AG04450 (cell line): ENCODE results near the gene DDAH2. TPM values are rescaled to one million over a fixed set of nuclear protein-coding genes. Genes with fewer than 3 reads are reported as not detected.
A peak's percentile ranks its signal among the peaks of the same experiment; 100 is the strongest.

ENCODE experiments used
- CTCF ChIA-PET: fragments of 300-600, 350-600 bp; formaldehyde crosslinking; extraction: SDS; loops from one replicate; lab custom pipeline; 2022; ENCODE audit warnings: antibody characterized with exemption, inconsistent platforms; lab: Charles Lee
- POLR2A ChIA-PET: fragments of 350-600 bp; formaldehyde crosslinking; extraction: SDS; loops from one replicate; lab custom pipeline; 2021; ENCODE audit warnings: antibody characterized with exemption, inconsistent platforms; lab: Yijun Ruan, JAX
- DNase-seq: peaks from one replicate; pipeline ENCODE4 v3.0.0-alpha.2; 2011; ENCODE audit warnings: low read depth, low spot score
- H3K27ac ChIP-seq: one replicate; pipeline ENCODE4 v1.5.1; 2012; ENCODE audit warnings: low read depth, low read length, control low read depth
- H3K27me3 ChIP-seq: one replicate; pipeline ENCODE4 v1.6.0; 2012; ENCODE audit warnings: low read length; ENCODE audit not compliant: control insufficient read depth, insufficient read depth
- H3K4me3 ChIP-seq: 2 replicates; pipeline ENCODE4 v1.5.1; 2011; ENCODE audit warnings: mild to moderate bottlenecking, low read depth, low read length, control low read depth
- H3K9me3 ChIP-seq: 2 replicates; pipeline ENCODE4 v1.5.1; 2012; ENCODE audit warnings: low read length; ENCODE audit not compliant: control insufficient read depth, insufficient read depth
- CTCF ChIP-seq: IDR thresholded peaks from 2 replicates; pipeline ENCODE4 v1.5.1; 2011; ENCODE audit warnings: low read depth, low read length, control low read depth, inconsistent platforms
- polyA plus RNA-seq: library from polyadenylated mRNA; depleted of rRNA; stranded (reverse); fragments of >200 nt; gene quantifications from 2 replicates; pipeline ENCODE4 v1.2.3, GENCODE V29; 2011

The DDAH2 gene
- polyA plus RNA-seq, 1 experiment = 44.4 TPM

GRCh38 chr6:31729979-31730630 is 1.0 kb upstream of the DDAH2 start:
- no peaks in the 10 kb centered on the region for H3K27me3 ChIP-seq
- H3K4me3 ChIP-seq = peak overlapping the region; percentile 90
- ChIA-PET CTCF (interaction anchor here (0.5 to 2.8 kb wide), 13 partner anchors 9 to 222 kb away, joined by 3 to 11 read pairs (median 4); partner anchors contain the start of gene MSH5), POLR2A (interaction anchor here (0.9 to 1.5 kb wide), 5 partner anchors 10 to 97 kb away, joined by 3 to 8 read pairs (median 4); partner anchors contain the start of genes HSPA1A, HSPA1B, HSPA1L and LSM2)
- no peak for TF ChIP-seq CTCF
- DNase-seq = peak; percentile 75
- H3K27ac ChIP-seq = peak overlapping the region; percentile 90
- H3K9me3 ChIP-seq = peaks cover 4% of the 10 kb centered on the region; the same call in 1 of the 2 replicates

- peaks cover 4% of the 10 kb centered on the region; the same call in 1 of the 2 replicates for H3K9me3 ChIP-seq
- ChIA-PET POLR2A (interaction anchor here (0.5 to 1.4 kb wide), 5 partner anchors 10 to 98 kb away, joined by 3 to 8 read pairs (median 3); partner anchors contain the start of genes HSPA1A, HSPA1B, HSPA1L and LSM2), CTCF (interaction anchor here (0.5 to 2.8 kb wide), 12 partner anchors 9 to 222 kb away, joined by 3 to 11 read pairs (median 4); partner anchors contain the start of gene MSH5)
- H3K27me3 ChIP-seq = no peaks in the 10 kb centered on the region
- H3K27ac ChIP-seq = peak overlapping the region; percentile 90
- TF ChIP-seq CTCF = peak; percentile 52
- DNase-seq = peak; percentile 51
- peak overlapping the region; percentile 90 for H3K4me3 ChIP-seq
These were observed 448 bp upstream of the DDAH2 start for GRCh38 chr6:31729515-31729978.

GRCh38 chr6:31727717-31728671 is 1.1 kb downstream of the DDAH2 start:
- Histone ChIP-seq H3K9me3 (peaks cover 4% of the 10 kb centered on the region; the same call in 1 of the 2 replicates), H3K27ac (no peak overlapping the region), H3K4me3 (peak overlapping the region; percentile 90), H3K27me3 (no peaks in the 10 kb centered on the region)
- CTCF ChIA-PET = interaction anchor here (2.8 kb wide), 1 partner anchor 103 kb away, joined by 11 read pairs; no protein-coding TSS in a partner anchor
- POLR2A ChIA-PET = interaction anchor here (0.6 kb wide), 1 partner anchor 43 kb away, joined by 4 read pairs; no protein-coding TSS in a partner anchor
- no peak for TF ChIP-seq CTCF
- no peak for DNase-seq

- CTCF ChIA-PET = no interaction called here
These were observed 1.9 kb downstream of the DDAH2 start for GRCh38 chr6:31727034-31727716.

More at GRCh38 chr6:31727034-31727716, 1.9 kb downstream of the DDAH2 start:
- POLR2A ChIA-PET = no interaction called here
- H3K27me3 ChIP-seq = no peaks in the 10 kb centered on the region
- DNase-seq = no peak
- no peak overlapping the region for H3K4me3 ChIP-seq
- no peak for TF ChIP-seq CTCF
- no peak overlapping the region for H3K27ac ChIP-seq
- peaks cover 4% of the 10 kb centered on the region; the same call in 1 of the 2 replicates for H3K9me3 ChIP-seq
